Medulla oblongata (tissue), 1 donor: ENCODE measurements around the gene SMIM45.
"Not testable (repeated sequence)": the region's sequence is repeated elsewhere in the genome, so short reads cannot be mapped to it uniquely, and the experiment has no call there.

ENCODE experiments used
- DNase-seq: peaks from one replicate; pipeline ENCODE4 v3.0.0-alpha.2; 2015; ENCODE audit errors: extremely low spot score

The SMIM45 gene

DNA sequence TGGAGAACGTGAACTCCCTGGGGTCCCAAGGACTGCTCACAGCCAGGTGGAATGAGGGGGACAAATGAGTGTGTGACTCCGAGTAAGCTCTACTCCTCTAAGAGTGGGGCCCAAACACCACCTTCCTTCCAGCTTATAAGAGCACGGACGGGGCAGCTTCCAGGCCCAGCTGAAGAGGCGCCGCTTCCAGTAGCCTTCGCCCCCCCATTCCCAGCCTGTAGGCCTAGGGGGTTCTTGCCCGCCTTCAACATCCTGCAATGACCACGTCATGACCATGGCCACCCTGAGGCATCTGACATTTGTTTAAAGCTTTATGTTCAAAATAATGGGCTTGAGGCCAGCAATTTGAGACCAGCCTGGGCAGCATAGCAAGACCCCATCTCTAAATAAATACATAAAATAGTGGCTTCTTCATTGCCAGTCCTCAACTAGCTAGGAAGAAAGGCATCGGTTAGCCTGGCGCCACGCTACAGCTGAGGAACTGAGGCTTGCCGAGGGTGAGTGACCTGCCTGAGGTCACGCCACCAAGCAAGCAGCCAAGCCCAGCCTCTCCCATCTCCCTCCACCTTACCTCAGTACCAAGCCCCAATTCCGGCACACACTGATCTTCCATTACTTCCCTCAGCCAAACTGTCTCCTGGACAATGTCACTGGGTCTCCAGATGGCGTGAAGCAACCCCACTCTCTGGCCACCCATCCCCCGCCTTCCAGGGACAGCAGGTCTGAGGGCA lies 17.5 kb upstream of the SMIM45 start:
- DNase-seq = no peak

DNA sequence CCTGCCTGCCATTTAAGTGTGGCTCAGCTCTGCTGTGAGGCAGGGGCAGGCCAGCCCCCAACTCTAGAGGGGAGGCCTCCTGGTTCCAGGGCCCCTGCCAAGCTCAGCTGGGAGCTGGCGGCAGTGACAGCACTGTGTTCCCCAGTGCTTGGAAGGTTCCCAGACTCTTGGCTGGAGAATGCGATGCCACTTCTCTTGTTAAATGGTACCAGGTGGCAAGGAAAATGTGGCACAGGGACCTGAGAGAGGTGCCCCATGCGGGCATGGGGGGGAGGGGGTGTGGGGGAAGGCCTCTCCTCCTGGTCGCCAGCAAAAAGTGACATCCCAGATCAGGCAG lies 17.0 kb upstream of the SMIM45 start:
- peak; percentile 61 for DNase-seq

DNA sequence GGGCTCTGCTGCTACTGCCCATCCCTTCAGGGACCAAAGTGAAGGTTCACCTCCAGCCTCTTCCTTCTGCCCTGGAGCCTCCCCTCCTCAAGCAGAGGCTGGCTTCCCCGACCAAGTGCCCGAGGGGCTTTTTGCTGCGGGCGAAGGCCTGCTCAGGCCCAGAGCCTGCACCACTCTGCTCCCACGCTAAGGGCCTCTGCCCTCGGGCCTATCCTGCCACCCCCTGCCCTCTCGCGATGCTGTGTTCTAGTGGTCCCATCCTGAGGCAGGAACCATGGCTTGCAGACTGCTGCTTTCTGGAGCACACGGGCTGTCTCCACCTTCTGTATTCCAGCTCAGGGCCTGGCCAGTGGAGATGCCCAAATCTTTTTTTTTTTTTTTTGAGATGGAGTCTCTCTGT lies 16.4 kb upstream of the SMIM45 start:
- DNase-seq = no peak

DNA sequence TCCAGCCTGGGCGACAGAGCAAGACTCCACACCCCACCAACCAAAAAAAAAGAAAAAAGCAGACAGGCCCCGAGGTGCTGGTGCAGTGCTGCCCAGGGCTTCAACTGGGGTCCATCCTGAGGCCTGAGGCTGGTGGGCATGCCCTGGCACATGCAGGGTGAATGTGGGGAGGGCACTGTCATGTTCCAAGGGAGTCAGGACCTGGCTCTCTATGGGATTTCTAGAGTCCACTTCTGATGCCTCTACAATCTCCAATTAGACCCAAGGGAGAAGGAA lies 15.1 kb upstream of the SMIM45 start:
- DNase-seq = no peak

DNA sequence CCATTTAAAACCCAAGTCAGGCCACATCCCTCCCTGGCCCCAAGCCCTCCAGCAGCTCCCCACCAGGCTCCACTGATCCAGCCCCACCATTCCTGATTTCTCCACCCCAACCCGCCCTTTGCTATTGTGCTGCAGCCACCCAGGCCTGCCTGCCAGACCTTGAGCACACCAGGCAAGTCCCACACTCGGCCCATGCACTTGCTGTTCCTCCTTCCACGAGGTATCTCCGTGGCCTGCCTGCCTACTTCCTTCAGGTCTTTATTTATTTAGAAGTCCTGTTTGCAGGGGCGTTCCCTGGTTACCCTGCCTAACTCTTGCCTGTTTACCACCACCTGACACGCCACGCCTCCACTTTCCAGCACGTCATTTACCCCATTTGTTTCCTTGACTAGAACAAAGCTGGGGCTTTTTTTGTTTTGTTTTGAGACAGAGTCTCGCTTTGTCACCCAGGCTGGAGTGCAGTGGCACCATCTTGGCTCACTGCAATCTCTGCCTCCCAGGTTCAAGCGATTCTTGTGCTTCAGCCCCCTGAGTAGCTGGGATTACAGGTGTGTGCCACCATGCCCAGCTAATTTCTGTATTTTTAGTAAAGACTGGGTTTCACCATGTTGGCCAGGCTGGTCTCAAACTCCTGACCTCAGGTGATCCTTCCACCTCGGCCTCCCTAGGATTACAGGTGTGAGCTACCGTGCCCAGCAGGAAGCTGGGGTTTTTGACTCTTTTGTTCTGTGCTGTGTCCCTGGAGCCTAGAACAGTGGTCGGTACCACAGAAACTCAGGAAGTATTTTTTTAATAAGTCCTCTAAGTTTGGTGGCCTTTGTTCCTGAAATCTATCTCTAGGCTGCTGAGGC lies 11.7 kb upstream of the SMIM45 start:
- DNase-seq = peak; percentile 85

DNA sequence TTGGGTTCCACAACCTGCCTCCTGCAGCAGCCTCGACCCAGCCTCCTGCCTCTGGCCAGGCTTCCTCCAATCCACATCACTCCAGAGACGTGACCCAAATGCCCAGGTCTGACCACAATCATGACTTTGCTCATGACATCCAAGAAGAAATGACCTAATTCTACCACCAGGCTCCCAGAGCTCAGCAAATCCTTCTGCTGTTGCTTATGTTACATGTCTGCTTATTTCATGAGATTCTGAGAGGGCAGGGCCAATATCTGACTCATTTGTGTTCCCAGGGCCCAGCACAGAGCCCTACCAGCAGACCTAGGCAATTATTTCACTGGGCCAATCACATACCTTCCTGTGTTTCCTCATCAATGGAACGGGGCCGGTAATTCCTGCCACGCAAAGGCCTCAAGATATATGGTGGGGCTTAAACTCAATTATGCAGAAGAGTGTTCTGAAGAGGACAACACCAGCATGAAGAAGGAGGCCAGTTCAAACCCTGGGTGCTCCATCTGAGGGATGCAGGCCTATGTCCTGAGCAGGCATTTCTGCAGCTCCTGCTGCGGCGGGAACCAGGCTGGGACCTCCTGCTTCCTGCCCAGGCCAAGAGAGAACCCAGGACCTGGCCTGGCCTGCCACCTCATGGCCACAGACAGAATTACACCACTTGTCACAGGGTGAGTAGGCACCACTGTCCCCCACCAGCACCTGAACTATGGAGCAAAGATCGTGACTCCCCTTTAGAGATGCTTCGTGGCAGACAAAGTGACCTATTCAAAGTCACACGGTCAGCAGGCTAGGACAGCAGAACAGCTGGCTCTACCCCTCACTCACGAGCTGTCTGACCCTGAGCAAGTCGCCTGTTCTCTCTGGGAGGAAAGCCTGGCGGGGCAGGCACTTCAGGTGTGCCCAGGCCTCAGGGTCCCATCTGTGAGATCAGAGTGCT lies 10.9 kb upstream of the SMIM45 start:
- peak; percentile 93 for DNase-seq

DNA sequence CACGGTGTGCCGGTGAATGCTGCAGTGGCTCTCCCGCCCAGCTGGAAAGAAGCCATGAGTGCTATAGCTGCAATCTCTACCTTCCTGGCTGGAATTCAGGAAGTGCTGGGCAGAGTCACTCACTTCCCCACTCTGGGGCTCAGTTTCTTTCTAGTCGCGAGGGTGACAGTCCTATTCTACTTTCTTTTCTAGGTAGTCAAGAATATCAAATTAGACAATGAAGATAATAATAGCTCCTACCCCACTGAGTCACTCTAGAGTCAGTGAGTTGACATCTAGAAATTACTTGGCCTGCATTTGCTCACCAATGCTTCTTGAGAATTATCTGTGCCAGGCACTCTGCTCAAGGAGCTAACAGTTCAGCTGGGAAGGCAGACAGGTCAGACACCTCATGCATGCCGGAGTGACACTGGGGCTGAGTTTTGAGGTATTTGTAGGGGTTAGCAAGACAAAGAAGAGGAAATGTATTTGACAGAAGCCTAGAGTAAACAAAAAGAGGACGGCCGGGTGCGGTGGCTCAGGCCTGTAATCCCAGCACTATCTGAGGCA lies 8.2 kb upstream of the SMIM45 start:
- DNase-seq = no peak

DNA sequence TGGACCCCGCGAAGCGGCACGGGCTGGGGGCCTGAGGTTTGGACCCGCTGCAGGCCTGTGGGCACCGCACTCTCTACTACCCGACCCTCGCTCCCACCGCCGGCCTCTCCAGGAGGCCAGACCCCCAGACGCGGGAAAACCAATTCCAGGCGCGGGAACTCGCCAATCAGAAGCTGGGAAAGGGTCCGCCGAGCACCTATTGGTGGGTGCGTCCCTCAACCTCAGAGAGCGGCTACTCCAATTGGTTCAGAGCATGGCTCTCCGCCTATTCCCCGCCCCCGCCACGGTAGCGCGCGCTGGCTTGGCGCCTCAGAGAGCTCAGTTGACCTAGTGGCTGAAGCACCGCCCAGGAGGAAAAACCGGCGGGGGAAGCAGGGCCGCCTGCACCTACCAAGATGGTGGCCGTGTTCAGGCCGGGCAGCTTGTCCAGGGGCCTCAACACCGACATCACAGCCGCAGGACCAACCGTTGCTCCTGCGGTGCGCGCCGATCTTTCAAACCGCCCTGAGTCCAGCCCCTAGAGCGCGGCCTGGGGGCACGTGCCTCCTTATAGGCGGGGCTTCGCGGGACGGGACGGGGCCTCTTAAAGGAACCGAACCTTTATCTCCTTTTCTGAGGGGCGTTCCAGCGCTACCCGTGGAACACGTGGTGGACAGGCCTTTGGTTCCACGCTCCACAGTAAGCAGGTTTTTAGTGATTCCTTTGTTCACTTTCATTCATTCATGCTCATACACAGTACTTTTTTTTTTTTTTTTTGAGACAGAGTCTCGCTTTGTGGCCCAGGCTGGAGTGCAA lies 5.1 kb upstream of the SMIM45 start, which contains the start of gene CENPM:
CENPM (minus strand) TSS at position 524 of the 795 bp plus-strand sequence; CDS start at position 448, 76 bp downstream.
- DNase-seq = peak; percentile 94

DNA sequence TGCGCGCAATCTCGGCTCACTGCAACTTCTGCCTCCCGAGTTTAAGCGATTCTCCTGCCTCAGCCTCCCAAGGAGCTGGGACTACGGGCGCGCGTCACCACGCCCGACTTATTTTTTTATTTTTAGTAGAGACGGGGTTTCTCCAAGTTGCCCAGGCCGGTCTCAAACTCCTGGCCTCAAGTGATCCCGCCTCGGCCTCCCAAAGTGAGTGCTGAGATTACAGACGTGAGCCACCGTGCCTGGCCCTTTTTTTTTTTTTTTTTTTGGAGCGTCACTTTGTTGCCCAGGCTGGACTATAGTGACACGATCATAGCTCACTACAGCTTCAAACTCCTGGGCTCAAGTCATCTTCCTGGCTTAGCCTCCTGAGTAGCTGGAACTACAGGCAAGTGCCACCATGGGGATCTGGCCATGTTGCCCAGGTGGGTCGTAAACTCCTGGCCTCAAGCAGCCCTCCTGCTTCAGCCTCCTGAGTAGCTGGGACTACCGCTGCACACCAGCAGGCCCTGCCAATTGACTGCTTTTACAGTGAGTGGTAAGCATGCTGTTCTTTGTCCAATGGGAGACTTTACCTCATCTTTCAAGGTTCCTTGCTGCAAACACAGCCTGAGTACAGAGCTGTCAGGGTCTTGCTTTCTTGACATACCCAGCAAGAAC lies 4.4 kb upstream of the SMIM45 start:
- DNase-seq = no peak

DNA sequence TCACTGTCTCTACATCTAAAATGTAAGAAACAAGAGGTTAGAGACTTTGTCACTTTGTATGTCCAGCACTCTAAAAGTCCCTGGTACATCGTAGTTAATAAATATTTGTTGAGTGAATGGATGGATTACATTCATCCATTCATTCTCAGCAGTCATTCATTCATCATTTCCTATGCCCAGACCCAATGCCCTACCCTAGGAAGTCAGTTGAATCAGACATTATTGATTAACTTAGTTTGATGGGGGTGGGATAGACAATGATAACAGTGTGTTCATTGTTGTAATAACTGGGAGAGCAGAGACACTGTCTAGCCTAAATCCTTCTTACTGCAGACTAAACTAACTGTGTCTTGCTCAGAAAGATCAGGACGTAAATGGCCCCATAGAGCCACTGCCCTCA lies 3.8 kb upstream of the SMIM45 start:
- DNase-seq = no peak

DNA sequence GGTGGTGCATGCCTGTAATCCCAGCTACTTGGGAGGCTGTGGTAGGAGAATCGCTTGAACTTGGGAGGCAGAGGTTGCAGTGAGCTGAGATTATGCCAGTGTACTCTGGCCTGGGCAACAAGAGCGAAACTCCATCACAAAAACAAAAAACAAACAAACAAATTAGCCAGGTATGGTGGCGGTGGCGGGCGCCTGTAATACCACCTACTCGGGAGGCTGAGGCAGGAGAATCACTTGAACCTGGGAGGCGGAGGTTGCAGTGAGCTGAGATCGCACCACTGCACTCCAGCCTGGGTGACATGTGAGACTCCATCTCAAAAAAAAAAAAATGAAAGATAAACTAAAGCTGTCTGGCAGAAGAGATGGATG lies 3.0 kb upstream of the SMIM45 start:
- not testable (repeated sequence) for DNase-seq

DNA sequence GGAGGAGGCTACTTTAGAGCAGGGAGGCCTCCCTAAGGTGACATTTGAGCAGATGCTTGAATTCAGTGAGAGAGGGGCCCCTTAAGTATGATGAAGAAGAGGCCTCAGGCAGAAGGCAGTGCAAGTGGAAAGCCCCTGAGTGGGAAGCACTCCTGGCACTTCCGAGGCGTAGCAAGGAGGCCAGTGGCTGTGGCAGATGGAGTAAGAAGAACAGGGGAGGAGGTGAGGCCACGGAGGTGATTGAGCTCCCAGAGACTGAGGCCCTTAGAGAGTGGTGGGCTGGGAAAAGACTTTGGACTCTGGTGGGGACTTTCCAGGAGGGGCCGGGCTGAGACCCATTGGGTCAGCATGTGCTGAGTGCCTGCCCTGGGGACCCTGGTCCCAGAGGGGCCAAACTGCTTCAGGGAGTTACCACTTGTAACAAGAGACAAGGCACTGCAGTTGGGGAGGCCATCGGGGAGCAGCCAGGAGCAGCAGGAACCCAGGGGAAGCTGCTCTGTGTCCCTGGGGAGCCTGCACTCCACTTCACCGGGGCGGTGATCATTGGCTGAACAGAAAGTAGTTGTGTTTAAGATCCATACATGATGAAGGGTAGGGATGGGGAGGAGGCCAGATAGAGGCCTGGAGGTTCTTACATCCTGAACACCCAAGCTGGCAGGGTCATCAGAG lies 2.5 kb upstream of the SMIM45 start:
- DNase-seq = no peak

DNA sequence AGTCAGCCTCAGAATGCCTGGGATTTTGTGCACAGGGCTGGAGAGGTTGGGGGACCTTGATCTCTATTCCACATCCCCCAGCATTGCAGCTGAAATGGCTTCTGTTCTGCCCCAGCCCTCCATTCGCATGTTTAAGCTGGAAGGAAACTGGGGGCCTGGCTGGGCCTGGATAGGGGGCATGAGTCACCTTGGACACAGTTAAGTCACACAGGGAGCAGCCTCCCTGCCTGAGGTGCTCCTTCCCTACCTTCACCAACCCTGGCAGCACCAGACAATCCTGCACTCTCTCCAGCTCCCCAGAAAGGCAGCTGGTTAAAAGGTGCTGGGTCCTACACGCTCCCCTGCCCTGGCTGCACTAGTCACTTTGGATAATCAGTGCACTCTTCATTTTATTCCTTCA lies 763 bp downstream of the SMIM45 start:
- DNase-seq = no peak

DNA sequence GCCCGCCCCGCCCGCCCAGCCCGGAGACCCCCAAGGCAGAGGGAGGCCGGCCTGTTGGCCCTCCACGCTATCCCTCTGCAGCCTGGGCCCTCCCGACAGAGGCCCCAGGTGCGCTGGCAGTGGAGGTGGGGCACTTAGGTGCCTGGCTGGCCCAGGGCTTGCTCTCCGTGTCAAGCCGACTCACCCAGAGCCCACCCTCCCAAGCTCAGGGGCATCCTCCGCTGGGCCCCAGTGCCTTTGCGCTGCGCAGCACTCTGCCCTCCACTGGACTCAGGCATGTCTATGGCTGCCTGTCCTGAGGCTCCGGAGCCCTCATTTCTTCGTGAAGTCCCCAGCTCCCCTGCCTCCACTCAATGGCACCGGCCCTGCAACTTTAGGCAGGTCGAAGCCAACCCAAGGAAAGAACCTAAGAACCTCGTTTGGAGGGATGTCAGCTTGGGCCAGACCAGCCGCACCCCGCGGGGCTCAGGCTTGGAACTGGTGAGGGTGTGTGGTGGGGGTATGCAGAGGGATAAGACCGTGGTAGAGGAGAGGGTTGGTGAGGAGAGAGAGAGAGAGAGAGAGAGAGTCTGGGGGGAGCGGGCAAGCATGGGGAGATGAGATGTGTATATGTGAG lies 6.1 kb downstream of the SMIM45 start:
- no peak for DNase-seq

DNA sequence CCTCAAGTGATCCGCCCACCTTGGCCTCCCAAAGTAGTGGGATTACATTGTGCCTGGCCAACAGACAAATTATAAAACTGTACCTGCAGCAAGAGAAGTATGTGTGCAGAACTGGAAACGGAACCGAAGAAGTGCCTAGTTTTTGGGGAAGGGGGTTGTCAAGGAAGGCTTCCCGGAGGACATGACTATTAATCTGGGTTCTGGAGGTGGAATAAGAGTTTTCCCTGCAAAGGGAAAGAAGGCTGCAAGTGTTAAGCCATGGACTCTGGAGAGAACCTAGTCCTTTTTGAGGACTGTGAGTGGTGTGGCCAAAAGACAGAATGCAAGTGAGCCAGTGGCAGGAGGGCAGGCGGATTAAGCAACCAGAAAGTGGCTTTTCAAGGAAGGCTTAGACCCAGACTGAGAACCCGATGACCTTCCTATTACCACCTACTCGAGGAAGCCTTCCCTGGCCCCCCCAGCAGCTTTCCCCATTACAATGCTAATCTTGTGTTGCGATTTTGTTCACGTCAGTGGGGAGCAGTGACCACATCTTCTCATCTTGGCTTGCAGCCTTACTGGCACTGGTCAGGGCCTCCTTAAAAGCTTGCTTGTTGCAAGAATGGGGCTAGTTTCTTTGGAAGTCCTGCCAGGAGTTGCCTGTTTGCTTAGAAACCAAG lies 11.6 kb downstream of the SMIM45 start:
- DNase-seq = peak; percentile 86

DNA sequence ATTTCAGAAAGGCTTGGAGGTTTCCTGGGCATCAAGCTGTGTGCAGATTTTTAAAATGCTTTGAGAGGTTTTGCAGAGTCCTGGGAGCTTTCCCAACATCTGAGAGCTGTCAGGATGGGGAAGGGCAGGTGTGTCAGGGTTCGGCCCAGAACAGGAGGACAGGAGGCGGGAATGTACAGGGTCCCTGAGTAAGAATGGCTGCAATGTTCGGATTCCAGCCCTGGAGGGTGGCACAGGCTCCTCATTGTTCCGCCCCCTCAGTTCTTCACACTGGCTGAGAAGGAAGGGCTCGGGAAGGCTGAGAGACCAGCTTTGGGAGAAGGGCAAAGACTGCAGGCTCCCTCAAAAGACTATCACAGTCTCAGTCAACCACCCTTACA lies 12.2 kb downstream of the SMIM45 start:
- no peak for DNase-seq

DNA sequence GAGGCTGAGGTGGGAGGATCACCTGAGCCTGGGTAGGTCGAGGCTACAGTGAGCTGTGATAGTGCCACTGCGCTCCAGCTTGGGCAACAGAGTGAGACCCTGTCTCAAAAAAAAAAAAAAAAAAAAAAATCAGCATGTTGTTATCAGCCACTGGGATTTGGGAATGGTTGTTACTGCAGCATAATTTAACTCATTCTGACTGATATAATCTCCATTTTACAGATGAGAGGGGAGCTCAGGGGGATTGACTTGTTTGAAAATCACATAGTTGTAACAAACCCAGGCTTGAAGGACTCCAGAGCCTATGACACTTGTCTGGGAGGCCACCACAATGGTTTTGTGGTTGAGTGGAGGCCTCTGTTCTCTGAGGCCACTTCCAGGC lies 14.3 kb downstream of the SMIM45 start:
- DNase-seq = no peak

DNA sequence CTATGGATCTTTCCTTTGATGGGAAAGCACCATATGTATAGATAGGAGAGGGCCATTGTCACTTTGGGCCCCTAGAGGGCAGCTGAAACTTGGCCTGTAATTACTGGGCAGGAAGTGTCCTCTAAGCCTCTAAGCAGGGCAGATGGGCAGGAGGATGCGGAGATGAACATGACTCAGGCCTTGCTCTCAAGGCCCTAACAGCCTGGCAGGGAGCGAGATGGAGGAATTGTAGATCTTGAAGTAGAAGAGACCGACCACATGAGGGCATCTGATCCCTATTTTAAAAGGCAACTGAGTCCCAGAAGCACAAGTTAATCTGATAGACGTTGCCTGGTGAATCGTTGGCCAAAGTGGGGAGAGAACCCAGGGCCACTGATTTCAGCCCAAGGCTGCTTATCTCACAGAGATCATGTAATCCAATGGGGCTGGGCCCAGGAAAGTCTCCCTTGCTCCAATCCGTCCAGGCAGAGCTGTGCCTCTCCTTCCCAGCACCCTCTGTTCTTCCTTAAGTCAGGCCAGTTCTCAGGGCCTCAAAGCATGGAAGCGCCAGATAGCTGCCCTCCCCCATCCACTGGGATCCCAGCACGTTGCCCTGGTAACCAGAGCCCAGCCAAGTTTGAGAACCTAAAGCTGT lies 14.8 kb downstream of the SMIM45 start:
- DNase-seq = peak; percentile 86

DNA sequence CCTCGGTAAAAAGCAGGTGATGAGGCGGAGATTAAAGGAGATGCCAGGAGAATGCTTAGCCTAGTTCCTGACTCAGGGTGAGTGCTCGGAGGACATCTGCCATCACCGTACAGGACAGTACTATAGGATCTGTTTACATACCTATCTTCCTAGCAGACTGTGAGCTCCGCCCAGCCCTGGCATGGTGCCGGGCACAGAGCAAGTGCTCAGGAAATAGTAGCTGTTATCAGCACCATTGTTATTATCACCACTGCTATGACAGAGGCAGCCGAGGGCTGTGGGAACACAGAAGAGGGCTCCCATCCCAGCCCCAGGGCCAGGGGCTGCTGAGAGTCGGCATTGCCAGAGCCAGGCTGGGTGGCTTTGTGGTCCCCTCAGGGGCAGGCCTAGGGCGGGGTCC lies 16.7 kb downstream of the SMIM45 start:
- DNase-seq = no peak
